GM18511 (cell line): Measurements from ENCODE around the gene FBXO30.

Experiments used
- ATAC-seq: cut with Tn5 transposase; IDR thresholded peaks from one replicate; pipeline ENCODE4 v1.9.1; 2021; ENCODE audit warnings: mild to moderate bottlenecking, moderate library complexity; ENCODE audit not compliant: unreplicated experiment

Gene FBXO30

GRCh38 chr6:145758113-145758512 is 56.5 kb downstream of the FBXO30 start:
- no peak for ATAC-seq

- no peak for ATAC-seq
Observed at GRCh38 chr6:145756170-145756662, 58.4 kb downstream of the FBXO30 start.

GRCh38 chr6:145755682-145756081 is 58.9 kb downstream of the FBXO30 start:
- ATAC-seq: no peak

- no peak for ATAC-seq
Observed at GRCh38 chr6:145752638-145753037, 62.0 kb downstream of the FBXO30 start.

- peak; percentile 84 for ATAC-seq
Observed at GRCh38 chr6:145749632-145750031, 65.0 kb downstream of the FBXO30 start.

GRCh38 chr6:145745861-145746260 is 68.7 kb downstream of the FBXO30 start:
- ATAC-seq: no peak

GRCh38 chr6:145744619-145745018 is 70.0 kb downstream of the FBXO30 start:
- no peak for ATAC-seq
